Measurements from ENCODE around the gene SOST.
"Not testable (repeated sequence)": the region's sequence is repeated elsewhere in the genome, so short reads cannot be mapped to it uniquely, and the experiment has no call there.

SOST gene

GRCh38 chr17:43758497-43759174 lies at the start of gene SOST:
TSS of gene SOST (minus strand) at chr17:43758791. CDS start at chr17:43758741, 50 bp downstream.
- DNase-seq: no peak

- no peak for DNase-seq
Measured at GRCh38 chr17:43808076-43808475, 49.5 kb upstream of the SOST start.

GRCh38 chr17:43805117-43805516 lies 46.5 kb upstream of the SOST start:
- no peak for DNase-seq

- no peak for DNase-seq
Measured at GRCh38 chr17:43803758-43804157, 45.2 kb upstream of the SOST start.

GRCh38 chr17:43801844-43802243 lies 43.3 kb upstream of the SOST start:
- no peak for DNase-seq

- DNase-seq: no peak
Measured at GRCh38 chr17:43800736-43801135, 42.1 kb upstream of the SOST start.

- no peak for DNase-seq
Measured at GRCh38 chr17:43799047-43799446, 40.5 kb upstream of the SOST start.

- not testable (repeated sequence) for DNase-seq
Measured at GRCh38 chr17:43798024-43798423, 39.4 kb upstream of the SOST start.

GRCh38 chr17:43792668-43793067 lies 34.1 kb upstream of the SOST start:
- DNase-seq: not testable (repeated sequence)

- no peak for DNase-seq
Measured at GRCh38 chr17:43791589-43791988, 33.0 kb upstream of the SOST start.

- DNase-seq: no peak
Measured at GRCh38 chr17:43790311-43790940, 31.8 kb upstream of the SOST start.

- DNase-seq: no peak
Measured at GRCh38 chr17:43789482-43789881, 30.9 kb upstream of the SOST start.

- no peak for DNase-seq
Measured at GRCh38 chr17:43788540-43788939, 29.9 kb upstream of the SOST start.

- no peak for DNase-seq
Measured at GRCh38 chr17:43787728-43788127, 29.1 kb upstream of the SOST start.

GRCh38 chr17:43784628-43785101 lies 26.1 kb upstream of the SOST start:
- DNase-seq: no peak

GRCh38 chr17:43784068-43784467 lies 25.5 kb upstream of the SOST start:
- DNase-seq: no peak

- no peak for DNase-seq
Measured at GRCh38 chr17:43782913-43783680, 24.5 kb upstream of the SOST start.

- DNase-seq: no peak
Measured at GRCh38 chr17:43780135-43780534, 21.5 kb upstream of the SOST start, which contains the start of gene CFAP97D1. TSS of gene CFAP97D1 (plus strand) at chr17:43780435. CDS start at chr17:43780463, 28 bp downstream.

- DNase-seq: no peak
Measured at GRCh38 chr17:43779145-43780125, 20.8 kb upstream of the SOST start.

GRCh38 chr17:43778337-43779144 lies 19.9 kb upstream of the SOST start, which contains the start of gene DUSP3:
TSS of gene DUSP3 (minus strand) at chr17:43778977. CDS start at chr17:43778924, 53 bp downstream.
- peak; percentile 57 for DNase-seq
